ENCODE data around the gene MYO1G. TPM values are rescaled to one million over a fixed set of nuclear protein-coding genes. Genes with fewer than 3 reads are reported as not detected.

MYO1G gene
- total and polyA plus RNA-seq, 4 donors: 0.56 to 3.9 (median 2.1) TPM

- H3K9ac ChIP-seq (ENCODE audit: low read depth in 1 of 2, low read length in 2 of 2): no peak overlapping the region
- H3K4me1 ChIP-seq (ENCODE audit: control insufficient read depth in 4 of 4, insufficient read depth in 4 of 4, low read length in 3 of 4): no peaks in the 10 kb centered on the region
- no peak overlapping the region for H3K4me3 ChIP-seq (ENCODE audit: low read depth in 1 of 3, low read length in 3 of 3)
- H3K9me3 ChIP-seq (ENCODE audit: control insufficient read depth in 4 of 4, low read length in 3 of 4): no peaks in the 10 kb centered on the region
- TF ChIP-seq, protein P1, sequence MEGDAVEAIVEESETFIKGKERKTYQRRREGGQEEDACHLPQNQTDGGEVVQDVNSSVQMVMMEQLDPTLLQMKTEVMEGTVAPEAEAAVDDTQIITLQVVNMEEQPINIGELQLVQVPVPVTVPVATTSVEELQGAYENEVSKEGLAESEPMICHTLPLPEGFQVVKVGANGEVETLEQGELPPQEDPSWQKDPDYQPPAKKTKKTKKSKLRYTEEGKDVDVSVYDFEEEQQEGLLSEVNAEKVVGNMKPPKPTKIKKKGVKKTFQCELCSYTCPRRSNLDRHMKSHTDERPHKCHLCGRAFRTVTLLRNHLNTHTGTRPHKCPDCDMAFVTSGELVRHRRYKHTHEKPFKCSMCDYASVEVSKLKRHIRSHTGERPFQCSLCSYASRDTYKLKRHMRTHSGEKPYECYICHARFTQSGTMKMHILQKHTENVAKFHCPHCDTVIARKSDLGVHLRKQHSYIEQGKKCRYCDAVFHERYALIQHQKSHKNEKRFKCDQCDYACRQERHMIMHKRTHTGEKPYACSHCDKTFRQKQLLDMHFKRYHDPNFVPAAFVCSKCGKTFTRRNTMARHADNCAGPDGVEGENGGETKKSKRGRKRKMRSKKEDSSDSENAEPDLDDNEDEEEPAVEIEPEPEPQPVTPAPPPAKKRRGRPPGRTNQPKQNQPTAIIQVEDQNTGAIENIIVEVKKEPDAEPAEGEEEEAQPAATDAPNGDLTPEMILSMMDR (IDR thresholded peaks at IDR 0.05; ENCODE audit: low read depth, low read length, missing input control): no peak
- TF ChIP-seq HNF4G (IDR thresholded peaks at IDR 0.05) (no peak), JUND (IDR thresholded peaks at IDR 0.05) (no peak), FOXA1 (IDR thresholded peaks at IDR 0.05) (no peak), ATF3 (IDR thresholded peaks at IDR 0.05) (no peak), EGR1 (IDR thresholded peaks at IDR 0.05; ENCODE audit: low read depth in 2 of 2) (no peak), RXRA (IDR thresholded peaks at IDR 0.05) (no peak), ZBTB33 (IDR thresholded peaks at IDR 0.05) (no peak), TAF1 (conservative IDR thresholded peaks at IDR 0.05) (no peak), RAD21 (IDR thresholded peaks at IDR 0.05) (no peak), MAX (IDR thresholded peaks at IDR 0.05) (no peak)
- no peaks in the 10 kb centered on the region for H3K36me3 ChIP-seq (ENCODE audit: control insufficient read depth in 4 of 4, insufficient read depth in 3 of 4, low read depth in 1 of 4, low read length in 3 of 4)
- no peak overlapping the region for H3K27ac ChIP-seq (ENCODE audit: low read depth in 1 of 2, low read length in 2 of 2)
- 69% methylated on average over 1 of the region's 1 CpG for WGBS
- no peak for DNase-seq (ENCODE audit: low spot score)
- no peaks in the 10 kb centered on the region for H3K27me3 ChIP-seq (ENCODE audit: control insufficient read depth in 4 of 4, insufficient read depth in 4 of 4, low read length in 3 of 4)
Measured at GRCh38 chr7:44945479-44945878, 33.3 kb downstream of the MYO1G start.

GRCh38 chr7:44944821-44945220 is 34.0 kb downstream of the MYO1G start:
- no peak for DNase-seq (ENCODE audit: low spot score)
- Histone ChIP-seq H3K27me3 (ENCODE audit: control insufficient read depth in 4 of 4, insufficient read depth in 4 of 4, low read length in 3 of 4) (no peaks in the 10 kb centered on the region), H3K9me3 (ENCODE audit: control insufficient read depth in 4 of 4, low read length in 3 of 4) (no peaks in the 10 kb centered on the region), H3K4me1 (ENCODE audit: control insufficient read depth in 4 of 4, insufficient read depth in 4 of 4, low read length in 3 of 4) (no peaks in the 10 kb centered on the region), H3K4me3 (ENCODE audit: low read depth in 1 of 3, low read length in 3 of 3) (no peak overlapping the region), H3K27ac (ENCODE audit: low read depth in 1 of 2, low read length in 2 of 2) (no peak overlapping the region), H3K9ac (ENCODE audit: low read depth in 1 of 2, low read length in 2 of 2) (no peak overlapping the region), H3K36me3 (ENCODE audit: control insufficient read depth in 4 of 4, insufficient read depth in 3 of 4, low read depth in 1 of 4, low read length in 3 of 4) (no peaks in the 10 kb centered on the region)
- WGBS: 83% methylated on average over 7 of the region's 7 CpGs
- TF ChIP-seq FOXA1 (IDR thresholded peaks at IDR 0.05) (no peak), HNF4A (conservative IDR thresholded peaks at IDR 0.05) (no peak), GABPA (IDR thresholded peaks at IDR 0.05 in 1 of 2, conservative IDR thresholded peaks at IDR 0.05 in 1 of 2) (no peak), TAF1 (conservative IDR thresholded peaks at IDR 0.05) (no peak), FOXA2 (IDR thresholded peaks at IDR 0.05) (no peak), REST (IDR thresholded peaks at IDR 0.05) (no peak)

Measured in liver (tissue), 9 donors.